SK-N-MC (cell line): ENCODE measurements around the gene GALNT14.

Experiments used
- EZH2 ChIP-seq: fragments of 200-600 bp; sonication (generic); IDR thresholded peaks from one replicate; pipeline ENCODE4 v1.6.1; 2017; ENCODE audit warnings: antibody characterized with exemption
- POLR2AphosphoS5 ChIP-seq: IDR thresholded peaks from 2 replicates; pipeline ENCODE4 v1.6.1; 2012; ENCODE audit warnings: mild to moderate bottlenecking, low read depth, low read length, borderline replicate concordance

GRCh38 chr2:30914456-30914855 lies 223.8 kb downstream of the GALNT14 start:
- no peak for TF ChIP-seq EZH2
- no peak for TF ChIP-seq POLR2AphosphoS5
